CD14-positive monocyte (primary cell): ENCODE data around the gene BANP. TPM values are rescaled to one million over a fixed set of nuclear protein-coding genes. Genes with fewer than 3 reads are reported as not detected.
A peak's percentile ranks its signal among the peaks of the same experiment; 100 is the strongest.

Experiments used
- DNase-seq, 3 donors: peaks; one replicate each; pipeline ENCODE4 v3.0.0-alpha.2; 2011 to 2022
- H2AFZ ChIP-seq: 2 replicates; pipeline ENCODE4 v1.6.0; 2012; ENCODE audit warnings: mild to moderate bottlenecking, low read depth, low read length, inconsistent platforms; ENCODE audit not compliant: insufficient read depth, poor library complexity, severe bottlenecking
- H3K27ac ChIP-seq, 2 donors: 1 replicate in 1 of 2; 2 replicates in 1 of 2; pipeline ENCODE4 v1.5.1; 2012 to 2013; ENCODE audit warnings: low read length in 2 of 2, control low read depth in 1 of 2, inconsistent platforms in 1 of 2, low read depth in 1 of 2, mild to moderate bottlenecking in 1 of 2
- H3K27me3 ChIP-seq, 2 donors: one replicate each; pipeline versions ENCODE4 v1.6.0 to v1.6.1; 2011 to 2013; ENCODE audit warnings: low read length in 2 of 2; ENCODE audit not compliant: control insufficient read depth in 2 of 2, insufficient read depth in 2 of 2
- H3K36me3 ChIP-seq, 2 donors: replicated peaks in 1 of 2; 1 replicate in 1 of 2; 2 replicates in 1 of 2; pipeline versions ENCODE4 v1.5.1 to v1.6.1; 2012 to 2013; ENCODE audit warnings: low read length in 2 of 2, control low read depth in 1 of 2, inconsistent platforms in 1 of 2, mild to moderate bottlenecking in 1 of 2; ENCODE audit not compliant: insufficient read depth in 2 of 2, control insufficient read depth in 1 of 2
- H3K4me1 ChIP-seq, 2 donors: 1 replicate in 1 of 2; 2 replicates in 1 of 2; pipeline versions ENCODE4 v1.5.1 to v1.6.1; 2012 to 2013; ENCODE audit warnings: low read length in 2 of 2, control low read depth in 1 of 2, inconsistent platforms in 1 of 2, mild to moderate bottlenecking in 1 of 2, moderate library complexity in 1 of 2; ENCODE audit not compliant: insufficient read depth in 2 of 2, control insufficient read depth in 1 of 2
- H3K4me2 ChIP-seq: replicated peaks from 2 replicates; pipeline ENCODE3; 2012; ENCODE audit warnings: low read length, moderate library complexity, mild to moderate bottlenecking; ENCODE audit not compliant: poor library complexity, severe bottlenecking; ENCODE audit errors: extremely low read depth
- H3K4me3 ChIP-seq, 3 experiments: fragments of 200-600 bp in 1 of 3; sonication (generic) in 1 of 3; replicated peaks in 1 of 3; 1 replicate in 2 of 3; 2 replicates in 1 of 3; pipeline ENCODE4 v1.5.1; 2011 to 2013; ENCODE audit warnings: low read length in 3 of 3, mild to moderate bottlenecking in 3 of 3, control low read depth in 2 of 3, low read depth in 2 of 3, inconsistent platforms in 1 of 3, moderate library complexity in 1 of 3
- H3K79me2 ChIP-seq: 2 replicates; pipeline ENCODE4 v1.6.0; 2012; ENCODE audit warnings: mild to moderate bottlenecking, control low read depth, inconsistent platforms, low read length, moderate library complexity; ENCODE audit not compliant: insufficient read depth
- H3K9ac ChIP-seq: 2 replicates; pipeline ENCODE4 v1.6.0; 2017; ENCODE audit warnings: low read length, mild to moderate bottlenecking; ENCODE audit not compliant: insufficient read depth, poor library complexity, severe bottlenecking
- H3K9me3 ChIP-seq, 2 donors: replicated peaks in 1 of 2; 1 replicate in 1 of 2; 2 replicates in 1 of 2; pipeline versions ENCODE4 v1.5.1 to v1.6.1; 2012 to 2013; ENCODE audit warnings: low read length in 2 of 2, control low read depth in 1 of 2; ENCODE audit not compliant: control insufficient read depth in 1 of 2, insufficient read depth in 1 of 2
- H4K20me1 ChIP-seq: 2 replicates; pipeline ENCODE4 v1.6.0; 2012; ENCODE audit warnings: mild to moderate bottlenecking, low read length, control low read depth, moderate library complexity; ENCODE audit not compliant: insufficient read depth
- H3K27ac Mint-ChIP-seq, 7 donors: one replicate each; pipeline ENCODE4 v1.8.0; 2020; ENCODE audit warnings: mild to moderate bottlenecking in 7 of 7, mixed read lengths in 7 of 7, moderate library complexity in 6 of 7, inconsistent platforms in 2 of 7
- H3K27me3 Mint-ChIP-seq, 3 donors: one replicate each; pipeline ENCODE4 v1.8.0; 2021 to 2022; ENCODE audit warnings: low read depth in 3 of 3, mild to moderate bottlenecking in 3 of 3, mixed read lengths in 3 of 3, moderate library complexity in 3 of 3, inconsistent platforms in 1 of 3
- H3K36me3 Mint-ChIP-seq, 2 donors: one replicate each; pipeline ENCODE4 v1.8.0; 2020; ENCODE audit warnings: mixed read lengths in 2 of 2, inconsistent platforms in 1 of 2, mild to moderate bottlenecking in 1 of 2
- H3K4me1 Mint-ChIP-seq: one replicate; pipeline ENCODE4 v1.8.0; 2020; ENCODE audit warnings: mild to moderate bottlenecking, mixed read lengths
- H3K4me3 Mint-ChIP-seq, 2 donors: one replicate each; pipeline ENCODE4 v1.8.0; 2020; ENCODE audit warnings: mild to moderate bottlenecking in 2 of 2, mixed read lengths in 2 of 2, moderate library complexity in 1 of 2
- H3K9me3 Mint-ChIP-seq, 7 donors: one replicate each; pipeline ENCODE4 v1.8.0; 2020 to 2022; ENCODE audit warnings: mixed read lengths in 7 of 7, mild to moderate bottlenecking in 6 of 7, moderate library complexity in 6 of 7, inconsistent platforms in 2 of 7
- WGBS: methylation state at CpG from one replicate; pipeline ENCODE4 v1.1.5; 2013; ENCODE audit warnings: missing lambda C conversion rate; ENCODE audit not compliant: insufficient coverage; 5-methylcytosine and 5-hydroxymethylcytosine counted together
- intact Hi-C, 2 donors: fragments of 100-400 bp; cut with micrococcal nuclease; formaldehyde crosslinking; loops; one replicate each; pipeline versions ENCODE4 v1.15.0 to v1.15.1; 2023
- polyA plus RNA-seq, 3 donors: library from polyadenylated mRNA; depleted of rRNA in 1 of 3; unstranded in 2 of 3; stranded (reverse) in 1 of 3; fragments of 300-500 nt in 2 of 3; fragments of >200 nt in 1 of 3; fragmentation: Illumina TruSeq in 2 of 3; gene quantifications; 1 replicate in 2 of 3; 2 replicates in 1 of 3; pipeline ENCODE4 v1.2.3, GENCODE V29; 2012 to 2021
- TF ChIP-seq, protein P1 (sequence below): fragments of 200-600 bp; IDR thresholded peaks from one replicate; pipeline ENCODE4 v1.8.0; 2022; ENCODE audit warnings: antibody characterized with exemption, mild to moderate bottlenecking

BANP gene
- polyA plus RNA-seq, 3 donors, result 10.1 to 40.9 (median 11.7) TPM

DNA sequence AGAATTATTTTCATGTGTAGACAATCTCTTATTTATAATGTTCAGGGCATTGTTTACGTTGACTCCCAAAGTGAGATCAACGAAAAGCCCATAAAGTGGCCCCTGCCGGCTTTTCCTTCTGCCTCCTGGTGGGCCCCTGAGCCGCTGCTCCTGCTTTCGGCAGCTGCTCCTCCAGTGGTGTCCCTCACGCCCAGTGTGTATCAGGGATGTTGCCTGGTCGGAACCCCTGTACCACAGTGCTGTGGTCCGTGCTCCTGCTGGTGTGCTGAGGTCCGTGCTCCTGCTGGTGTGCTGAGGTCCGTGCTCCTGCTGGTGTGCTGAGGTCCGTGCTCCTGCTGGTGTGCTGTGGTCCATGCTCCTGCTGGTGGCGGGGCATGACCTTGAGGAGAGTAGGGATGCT is 107.6 kb downstream of the BANP start:
- no peaks in the 10 kb centered on the region for H3K27me3 Mint-ChIP-seq
- DNase-seq, result no peak
- 98% methylated on average over 8 of the region's 12 CpGs for WGBS
- peaks cover 39 to 75% of the 10 kb centered on the region in 2 donors for H3K36me3 ChIP-seq
- no peak overlapping the region for H3K4me3 Mint-ChIP-seq
- no peaks in the 10 kb centered on the region for H3K9me3 ChIP-seq
- TF ChIP-seq, protein P1, sequence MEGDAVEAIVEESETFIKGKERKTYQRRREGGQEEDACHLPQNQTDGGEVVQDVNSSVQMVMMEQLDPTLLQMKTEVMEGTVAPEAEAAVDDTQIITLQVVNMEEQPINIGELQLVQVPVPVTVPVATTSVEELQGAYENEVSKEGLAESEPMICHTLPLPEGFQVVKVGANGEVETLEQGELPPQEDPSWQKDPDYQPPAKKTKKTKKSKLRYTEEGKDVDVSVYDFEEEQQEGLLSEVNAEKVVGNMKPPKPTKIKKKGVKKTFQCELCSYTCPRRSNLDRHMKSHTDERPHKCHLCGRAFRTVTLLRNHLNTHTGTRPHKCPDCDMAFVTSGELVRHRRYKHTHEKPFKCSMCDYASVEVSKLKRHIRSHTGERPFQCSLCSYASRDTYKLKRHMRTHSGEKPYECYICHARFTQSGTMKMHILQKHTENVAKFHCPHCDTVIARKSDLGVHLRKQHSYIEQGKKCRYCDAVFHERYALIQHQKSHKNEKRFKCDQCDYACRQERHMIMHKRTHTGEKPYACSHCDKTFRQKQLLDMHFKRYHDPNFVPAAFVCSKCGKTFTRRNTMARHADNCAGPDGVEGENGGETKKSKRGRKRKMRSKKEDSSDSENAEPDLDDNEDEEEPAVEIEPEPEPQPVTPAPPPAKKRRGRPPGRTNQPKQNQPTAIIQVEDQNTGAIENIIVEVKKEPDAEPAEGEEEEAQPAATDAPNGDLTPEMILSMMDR, result no peak
- H3K27ac Mint-ChIP-seq, result peak overlapping the region in 2 of 7 donors; percentile 24 to 66
- intact Hi-C loops, result no loop called here
- H3K27ac ChIP-seq, result no peak overlapping the region
- H3K9ac ChIP-seq, result no peak overlapping the region
- H3K9me3 Mint-ChIP-seq, result no peaks in the 10 kb centered on the region
- H4K20me1 ChIP-seq, result peaks cover 23% of the 10 kb centered on the region
- no peaks in the 10 kb centered on the region for H3K79me2 ChIP-seq
- H3K4me2 ChIP-seq, result no peak overlapping the region
- no peaks in the 10 kb centered on the region for H3K27me3 ChIP-seq
- no peaks in the 10 kb centered on the region for H3K4me1 Mint-ChIP-seq
- H3K36me3 Mint-ChIP-seq, result peaks cover 59 to 71% of the 10 kb centered on the region in 2 donors
- no peaks in the 10 kb centered on the region for H3K4me1 ChIP-seq
- no peak overlapping the region for H2AFZ ChIP-seq
- no peak overlapping the region for H3K4me3 ChIP-seq

DNA sequence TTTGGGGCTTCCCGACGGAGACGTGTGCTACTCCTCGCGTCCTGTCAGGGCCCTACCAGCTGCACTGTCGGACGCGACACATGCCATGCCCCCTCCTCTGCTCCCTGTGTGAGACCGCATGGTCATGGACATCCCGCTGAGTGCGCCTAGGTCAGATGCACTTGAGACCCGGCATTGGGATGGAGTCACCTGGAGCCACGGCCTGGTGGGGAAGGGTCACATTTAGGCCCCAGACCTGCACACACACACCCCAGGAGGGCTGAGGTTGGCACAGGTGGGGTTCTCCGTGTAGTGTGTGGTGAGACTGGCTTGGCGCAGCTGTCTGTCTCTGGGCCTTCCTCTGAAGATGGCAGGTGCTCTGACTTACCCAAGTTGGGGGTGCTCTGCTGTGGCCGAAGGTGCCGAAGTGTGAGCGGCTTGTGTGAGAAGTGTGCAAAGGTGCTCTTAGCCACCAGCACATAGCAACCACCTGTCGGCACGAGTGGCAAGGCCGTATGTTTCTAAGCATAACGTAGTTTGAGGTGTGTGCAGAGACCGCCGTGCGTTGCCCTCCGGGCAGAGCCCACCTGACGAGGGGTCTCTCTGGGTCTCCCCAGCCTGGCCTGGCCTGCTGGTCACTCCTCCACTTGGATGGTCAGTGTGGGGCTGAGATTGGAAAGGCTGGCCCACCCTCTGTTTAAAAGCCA is 108.6 kb downstream of the BANP start:
- H3K4me3 Mint-ChIP-seq, result no peak overlapping the region
- Histone ChIP-seq H2AFZ (no peak overlapping the region), H3K79me2 (no peaks in the 10 kb centered on the region), H3K9ac (no peak overlapping the region), H3K9me3 (no peaks in the 10 kb centered on the region), H4K20me1 (peaks cover 23% of the 10 kb centered on the region), H3K27ac (no peak overlapping the region), H3K4me3 (no peak overlapping the region), H3K4me2 (no peak overlapping the region), H3K36me3 (peaks cover 39 to 85% of the 10 kb centered on the region in 2 donors), H3K27me3 (no peaks in the 10 kb centered on the region), H3K4me1 (no peaks in the 10 kb centered on the region)
- peaks cover 62 to 81% of the 10 kb centered on the region in 2 donors for H3K36me3 Mint-ChIP-seq
- no peak overlapping the region for H3K27ac Mint-ChIP-seq
- H3K9me3 Mint-ChIP-seq, result no peaks in the 10 kb centered on the region
- intact Hi-C loops, result no loop called here
- 99% methylated on average over 15 of the region's 27 CpGs for WGBS
- TF ChIP-seq, protein P1, result no peak
- peaks cover 0 to 1% (median 0%) of the 10 kb centered on the region in 3 donors for H3K27me3 Mint-ChIP-seq
- no peak for DNase-seq
- H3K4me1 Mint-ChIP-seq, result no peaks in the 10 kb centered on the region
